Measurements from ENCODE around the gene CAMK2D.

CAMK2D gene

DNA sequence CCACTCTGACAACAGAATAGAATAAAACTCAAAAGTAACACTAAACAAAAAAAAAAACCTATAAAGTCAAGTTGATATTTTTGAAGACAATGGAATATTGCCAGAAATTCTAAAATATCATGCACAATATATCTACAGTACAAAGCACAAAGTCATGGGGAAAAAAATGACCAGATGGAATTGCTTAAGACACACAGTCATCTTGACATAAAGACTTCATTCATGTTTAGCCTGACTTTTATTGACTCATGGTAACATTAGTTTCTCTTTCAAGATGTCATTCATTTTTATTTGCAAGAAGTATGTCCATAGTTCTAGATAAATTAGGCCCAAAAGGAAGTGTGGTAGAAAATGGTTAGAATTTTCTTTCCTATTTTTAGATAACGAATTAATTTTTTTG lies 259.1 kb downstream of the CAMK2D start:
- H3K36me3 ChIP-seq (ENCODE audit: control insufficient read depth, insufficient read depth, low read length) = no peaks in the 10 kb centered on the region
- TF ChIP-seq, protein P1, sequence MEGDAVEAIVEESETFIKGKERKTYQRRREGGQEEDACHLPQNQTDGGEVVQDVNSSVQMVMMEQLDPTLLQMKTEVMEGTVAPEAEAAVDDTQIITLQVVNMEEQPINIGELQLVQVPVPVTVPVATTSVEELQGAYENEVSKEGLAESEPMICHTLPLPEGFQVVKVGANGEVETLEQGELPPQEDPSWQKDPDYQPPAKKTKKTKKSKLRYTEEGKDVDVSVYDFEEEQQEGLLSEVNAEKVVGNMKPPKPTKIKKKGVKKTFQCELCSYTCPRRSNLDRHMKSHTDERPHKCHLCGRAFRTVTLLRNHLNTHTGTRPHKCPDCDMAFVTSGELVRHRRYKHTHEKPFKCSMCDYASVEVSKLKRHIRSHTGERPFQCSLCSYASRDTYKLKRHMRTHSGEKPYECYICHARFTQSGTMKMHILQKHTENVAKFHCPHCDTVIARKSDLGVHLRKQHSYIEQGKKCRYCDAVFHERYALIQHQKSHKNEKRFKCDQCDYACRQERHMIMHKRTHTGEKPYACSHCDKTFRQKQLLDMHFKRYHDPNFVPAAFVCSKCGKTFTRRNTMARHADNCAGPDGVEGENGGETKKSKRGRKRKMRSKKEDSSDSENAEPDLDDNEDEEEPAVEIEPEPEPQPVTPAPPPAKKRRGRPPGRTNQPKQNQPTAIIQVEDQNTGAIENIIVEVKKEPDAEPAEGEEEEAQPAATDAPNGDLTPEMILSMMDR (IDR thresholded peaks at IDR 0.05; ENCODE audit: insufficient read depth, low read length, poor library complexity, severe bottlenecking) = no peak
- no peak for DNase-seq (ENCODE audit: extremely low read depth, insufficient read length)
- H3K4me3 ChIP-seq (replicated peaks; ENCODE audit: low read depth, low read length) = no peak overlapping the region
- no peaks in the 10 kb centered on the region for H3K27me3 ChIP-seq (replicated peaks; ENCODE audit: control insufficient read depth, insufficient read depth, low read length)

DNA sequence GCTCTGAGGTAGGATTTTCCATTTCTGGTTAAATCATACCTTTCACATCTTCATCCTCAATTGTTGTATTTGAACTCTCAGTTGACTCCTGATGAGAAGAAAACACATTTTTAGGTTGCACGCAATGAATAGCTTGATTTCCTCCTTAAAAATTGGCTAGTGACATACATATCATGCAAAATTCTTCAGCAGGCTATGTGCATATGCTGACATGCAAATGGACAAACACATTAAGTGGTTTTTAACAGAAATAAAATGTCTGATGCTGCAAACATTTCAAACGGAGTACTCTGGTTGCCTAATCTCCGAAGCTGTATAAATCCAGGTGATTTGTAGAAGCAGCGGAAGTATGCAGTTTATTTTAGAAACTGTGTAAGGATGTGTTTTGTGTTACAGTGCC lies 261.1 kb downstream of the CAMK2D start:
- Histone ChIP-seq H3K4me3 (replicated peaks; ENCODE audit: low read depth, low read length) (no peak overlapping the region), H3K27me3 (replicated peaks; ENCODE audit: control insufficient read depth, insufficient read depth, low read length) (no peaks in the 10 kb centered on the region), H3K36me3 (ENCODE audit: control insufficient read depth, insufficient read depth, low read length) (no peaks in the 10 kb centered on the region)
- DNase-seq (ENCODE audit: extremely low read depth, insufficient read length) = no peak
- TF ChIP-seq, protein P1 (IDR thresholded peaks at IDR 0.05; ENCODE audit: insufficient read depth, low read length, poor library complexity, severe bottlenecking) = no peak

DNA sequence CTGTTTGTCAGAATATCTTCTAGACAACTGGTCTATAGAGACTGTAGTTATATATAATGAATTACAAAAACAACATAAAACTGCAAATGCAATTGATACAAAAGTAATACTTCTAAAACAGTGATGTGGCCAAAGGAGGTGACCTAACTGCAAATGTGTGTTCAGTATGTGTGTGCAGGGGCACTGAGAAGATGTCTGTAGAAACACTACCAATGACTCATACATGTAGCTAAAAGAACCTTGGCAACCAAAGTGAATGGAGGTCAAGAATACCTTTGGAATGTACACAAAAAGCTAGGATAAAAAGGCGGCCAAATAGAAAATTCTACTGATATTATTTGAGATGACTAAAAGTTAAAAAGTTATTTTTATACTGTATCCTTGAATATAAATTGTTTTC lies 261.8 kb downstream of the CAMK2D start:
- Histone ChIP-seq H3K4me3 (replicated peaks; ENCODE audit: low read depth, low read length) (no peak overlapping the region), H3K36me3 (ENCODE audit: control insufficient read depth, insufficient read depth, low read length) (no peaks in the 10 kb centered on the region), H3K27me3 (replicated peaks; ENCODE audit: control insufficient read depth, insufficient read depth, low read length) (no peaks in the 10 kb centered on the region)
- DNase-seq (ENCODE audit: extremely low read depth, insufficient read length) = no peak
- TF ChIP-seq, protein P1 (IDR thresholded peaks at IDR 0.05; ENCODE audit: insufficient read depth, low read length, poor library complexity, severe bottlenecking) = no peak

DNA sequence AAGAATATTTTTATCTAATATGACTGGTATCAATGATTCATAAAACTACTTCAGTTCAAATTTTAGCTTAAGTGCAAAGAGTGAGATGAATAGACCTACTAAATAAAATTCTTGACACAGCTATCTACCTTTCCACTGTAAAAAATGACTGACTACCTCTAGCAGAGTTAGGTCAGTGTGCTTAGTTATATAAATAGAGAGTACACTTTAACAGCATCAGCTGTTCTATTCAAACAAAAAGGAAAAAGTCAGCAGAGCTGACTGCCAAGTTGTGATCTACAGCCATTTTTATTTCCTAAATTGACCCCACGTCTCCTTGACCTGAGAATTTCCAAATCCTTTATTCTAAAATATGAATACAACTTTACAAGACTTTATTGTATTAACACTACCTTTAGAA lies 262.4 kb downstream of the CAMK2D start:
- DNase-seq (ENCODE audit: extremely low read depth, insufficient read length) = no peak
- TF ChIP-seq, protein P1 (IDR thresholded peaks at IDR 0.05; ENCODE audit: insufficient read depth, low read length, poor library complexity, severe bottlenecking) = no peak
- Histone ChIP-seq H3K4me3 (replicated peaks; ENCODE audit: low read depth, low read length) (no peak overlapping the region), H3K27me3 (replicated peaks; ENCODE audit: control insufficient read depth, insufficient read depth, low read length) (no peaks in the 10 kb centered on the region), H3K36me3 (ENCODE audit: control insufficient read depth, insufficient read depth, low read length) (no peaks in the 10 kb centered on the region)

DNA sequence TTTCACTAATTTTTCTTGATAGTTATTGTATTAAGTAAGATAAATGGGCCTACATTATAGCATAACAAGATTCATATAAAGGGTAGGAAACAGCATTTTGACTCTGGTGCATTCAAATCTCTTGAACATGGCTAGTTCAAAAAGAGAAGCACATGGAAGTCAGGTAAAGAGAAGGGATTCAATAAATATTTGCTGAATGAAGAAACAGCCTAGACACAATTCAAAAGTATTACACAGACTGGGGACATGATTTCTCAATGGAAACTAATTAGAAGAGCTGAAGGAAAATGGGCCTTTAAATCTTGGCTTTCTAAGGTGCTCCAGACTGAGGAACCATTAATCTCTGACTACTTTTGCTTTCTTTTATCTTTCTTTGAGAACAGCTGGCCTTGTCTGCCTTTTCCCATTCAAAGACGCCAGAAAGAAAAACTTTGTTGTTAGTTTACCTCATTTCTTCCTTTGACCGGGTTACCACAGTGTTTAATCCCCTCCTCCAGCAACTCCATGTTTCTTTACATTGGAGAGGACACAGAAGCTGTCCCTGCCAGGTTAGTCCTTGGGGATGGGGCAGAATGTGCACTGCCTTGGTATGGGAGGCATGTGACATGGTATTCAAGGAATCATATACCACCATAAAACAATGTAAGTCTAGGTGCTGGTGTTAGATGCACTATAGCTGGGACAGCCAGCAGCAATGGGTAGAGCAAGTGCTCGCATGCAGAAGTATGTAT lies 264.2 kb downstream of the CAMK2D start:
- no peaks in the 10 kb centered on the region for H3K36me3 ChIP-seq (ENCODE audit: control insufficient read depth, insufficient read depth, low read length)
- no peak for DNase-seq (ENCODE audit: extremely low read depth, insufficient read length)
- H3K27me3 ChIP-seq (replicated peaks; ENCODE audit: control insufficient read depth, insufficient read depth, low read length) = no peaks in the 10 kb centered on the region
- TF ChIP-seq, protein P1 (IDR thresholded peaks at IDR 0.05; ENCODE audit: insufficient read depth, low read length, poor library complexity, severe bottlenecking) = no peak
- no peak overlapping the region for H3K4me3 ChIP-seq (replicated peaks; ENCODE audit: low read depth, low read length)

DNA sequence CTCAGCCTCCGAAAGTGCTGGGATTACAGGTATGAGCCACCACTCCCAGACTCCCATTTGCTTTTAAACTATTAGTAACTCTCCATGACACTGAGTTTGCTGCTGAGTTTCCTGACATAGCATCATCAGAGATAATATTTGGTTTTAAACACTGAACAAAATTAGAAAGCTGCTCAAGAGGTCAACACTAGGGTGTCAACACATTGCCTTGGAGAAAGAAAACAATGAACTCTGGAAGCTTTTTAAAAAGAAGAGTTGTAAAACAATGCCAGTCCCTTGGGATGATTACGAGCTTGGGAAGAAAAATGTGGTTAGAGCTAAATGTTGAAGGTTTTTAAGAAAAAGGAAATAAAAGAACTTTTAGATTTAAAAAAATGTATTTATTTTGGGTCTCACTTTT lies 264.8 kb downstream of the CAMK2D start:
- no peaks in the 10 kb centered on the region for H3K27me3 ChIP-seq (replicated peaks; ENCODE audit: control insufficient read depth, insufficient read depth, low read length)
- H3K4me3 ChIP-seq (replicated peaks; ENCODE audit: low read depth, low read length) = no peak overlapping the region
- DNase-seq (ENCODE audit: extremely low read depth, insufficient read length) = no peak
- TF ChIP-seq, protein P1 (IDR thresholded peaks at IDR 0.05; ENCODE audit: insufficient read depth, low read length, poor library complexity, severe bottlenecking) = no peak
- no peaks in the 10 kb centered on the region for H3K36me3 ChIP-seq (ENCODE audit: control insufficient read depth, insufficient read depth, low read length)

Data from GM06990 (cell line).